M059J (cell line): ENCODE measurements around the gene MAN1B1. TPM values are rescaled to one million over a fixed set of nuclear protein-coding genes. Genes with fewer than 3 reads are reported as not detected.
A peak's percentile ranks its signal among the peaks of the same experiment; 100 is the strongest.

Experiments used
- DNase-seq: peaks from one replicate; pipeline ENCODE4 v3.0.0-alpha.2; 2012; ENCODE audit warnings: low read depth
- total RNA-seq: library from RNA; depleted of rRNA; stranded (reverse); fragments of >200 nt; shearing (Covaris generic); gene quantifications from 2 replicates; pipeline ENCODE4 v1.2.3, GENCODE V29; 2014; rRNA removed

The MAN1B1 gene
- 86.8 and 145 TPM in 2 replicates for total RNA-seq

DNA sequence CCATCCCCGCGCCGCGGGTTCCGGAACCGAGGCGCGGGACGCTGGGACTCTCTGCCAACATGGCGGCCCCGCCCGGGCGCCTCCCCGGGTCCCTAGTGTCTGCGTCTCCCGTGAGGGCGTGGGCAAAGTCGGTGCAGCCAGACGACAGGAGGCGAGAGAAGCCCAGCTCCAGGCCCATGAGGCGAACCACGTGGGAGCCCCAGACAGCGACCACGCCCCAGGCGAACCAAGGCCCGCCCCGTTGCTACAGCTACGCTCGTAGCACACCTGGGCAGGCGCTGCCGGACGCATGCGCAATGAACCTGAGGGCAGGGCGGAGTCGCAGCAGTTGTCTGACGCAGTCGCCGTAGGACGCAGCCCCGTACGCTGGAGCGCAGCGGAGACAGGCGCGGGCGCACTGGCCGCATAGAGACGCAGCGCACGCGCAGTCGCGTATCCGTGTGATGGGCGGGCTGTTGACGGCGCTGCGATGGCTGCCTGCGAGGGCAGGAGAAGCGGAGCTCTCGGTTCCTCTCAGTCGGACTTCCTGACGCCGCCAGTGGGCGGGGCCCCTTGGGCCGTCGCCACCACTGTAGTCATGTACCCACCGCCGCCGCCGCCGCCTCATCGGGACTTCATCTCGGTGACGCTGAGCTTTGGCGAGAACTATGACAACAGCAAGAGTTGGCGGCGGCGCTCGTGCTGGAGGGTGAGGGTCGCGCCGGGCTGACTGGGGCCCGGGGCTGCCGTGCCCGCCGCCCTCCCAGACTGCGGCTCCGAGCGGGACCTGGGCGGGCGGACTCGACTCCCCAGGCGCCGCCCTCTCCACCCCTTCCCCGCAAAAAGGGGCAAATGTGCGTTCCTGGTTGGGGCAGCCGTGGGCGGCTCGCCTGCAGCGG, at the start of gene MAN1B1:
Gene MAN1B1, plus strand, starts transcription at position 455 of the 878 bp plus-strand sequence. Its CDS starts 15 bp downstream, at position 470.
- peak; percentile 99 for DNase-seq

DNA sequence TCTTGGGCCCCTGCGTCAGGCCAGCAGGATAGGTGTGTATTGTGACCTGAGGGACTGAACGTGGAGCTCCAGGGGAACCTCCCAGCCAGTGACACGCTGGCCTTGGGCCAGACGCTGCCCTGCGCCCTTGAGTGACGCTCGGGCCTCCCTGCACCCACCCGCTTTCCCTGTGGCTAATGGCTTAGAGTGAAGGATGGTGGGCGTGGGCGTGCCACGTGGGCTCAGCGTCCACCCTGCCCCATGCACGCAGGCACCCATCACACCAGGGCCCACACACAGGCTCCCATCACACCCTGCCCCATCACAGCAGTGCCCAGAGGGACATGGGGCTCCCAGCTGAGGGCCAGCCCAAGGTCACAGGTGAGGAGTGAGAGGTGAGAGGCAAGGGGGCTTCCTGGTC, 49.8 kb upstream of the MAN1B1 start:
- DNase-seq = no peak

DNA sequence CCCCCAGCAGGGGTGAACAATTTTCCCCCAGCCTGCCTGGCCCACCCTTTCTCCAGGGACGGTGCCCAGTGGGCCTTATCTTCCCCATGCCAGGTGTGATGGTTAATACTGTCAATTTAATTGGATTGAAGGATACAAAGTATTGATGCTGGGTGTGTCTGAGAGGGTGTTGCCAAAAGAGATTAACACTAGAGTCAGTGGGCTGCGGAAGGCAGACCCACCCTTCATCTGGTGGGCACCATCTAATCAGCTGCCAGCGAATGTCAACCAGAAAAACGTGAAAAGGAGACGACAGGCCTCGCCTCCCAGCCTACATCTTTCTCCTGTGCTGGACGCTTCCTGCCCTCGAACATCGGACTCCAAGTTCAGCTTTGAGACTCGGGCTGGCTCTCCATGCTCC, 49.3 kb upstream of the MAN1B1 start:
- no peak for DNase-seq

DNA sequence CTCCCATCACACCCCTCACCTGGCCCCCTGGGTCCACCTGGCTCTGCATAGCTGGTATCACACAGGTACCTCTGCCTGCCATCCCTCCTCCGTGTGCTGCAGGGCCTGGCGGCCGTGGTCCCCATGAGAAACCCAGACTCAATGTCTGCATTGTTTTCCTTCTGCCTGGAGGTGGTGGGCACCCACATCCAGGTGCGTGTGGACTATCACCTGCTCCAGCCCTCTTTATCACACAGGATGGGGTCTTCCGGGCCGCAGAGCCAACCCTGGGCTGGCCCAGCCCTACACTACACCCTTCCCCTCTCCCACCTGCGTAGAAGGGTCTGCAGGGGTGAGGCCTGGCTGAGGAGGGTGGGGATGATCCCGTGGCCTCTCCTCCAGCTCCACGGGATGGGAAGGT, 47.9 kb upstream of the MAN1B1 start:
- DNase-seq = no peak

DNA sequence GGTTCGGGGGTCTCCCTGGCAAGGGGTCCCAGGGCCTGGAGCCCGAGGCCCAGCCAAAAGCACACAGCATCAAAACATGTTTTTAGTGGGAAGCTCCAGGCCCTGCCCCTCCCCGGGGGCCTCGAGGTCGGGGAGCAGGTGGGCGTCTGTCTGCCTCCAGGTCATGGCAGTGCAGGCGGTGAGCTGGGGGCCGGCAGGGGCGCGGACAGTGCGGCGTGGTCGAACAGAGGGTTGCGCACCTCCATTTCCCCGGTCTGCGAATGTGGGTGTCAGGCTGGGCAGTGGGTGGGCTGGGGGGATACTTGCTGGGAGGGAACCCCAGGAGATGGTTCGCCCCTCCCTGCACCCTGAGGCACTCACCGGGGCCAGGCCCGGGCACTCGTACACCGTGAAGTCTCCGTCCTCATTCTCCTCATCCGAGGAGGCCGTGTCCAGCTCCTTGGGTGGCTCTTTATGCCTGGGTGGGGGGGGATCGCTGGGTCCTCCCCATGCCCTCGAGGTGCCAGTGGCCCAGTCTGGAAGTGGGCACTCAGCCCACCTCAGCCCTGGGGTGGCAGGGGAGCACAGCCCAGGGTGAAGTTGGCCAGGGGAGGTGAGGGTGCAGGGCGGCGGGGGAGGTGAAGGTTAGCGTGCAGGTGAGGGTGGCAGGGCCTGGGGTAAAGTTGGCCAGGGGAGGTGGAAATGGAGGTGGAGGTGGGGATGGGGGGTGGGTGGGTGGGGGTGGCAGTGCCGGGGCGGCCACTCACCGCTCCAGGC, 47.0 kb upstream of the MAN1B1 start:
- no peak for DNase-seq

DNA sequence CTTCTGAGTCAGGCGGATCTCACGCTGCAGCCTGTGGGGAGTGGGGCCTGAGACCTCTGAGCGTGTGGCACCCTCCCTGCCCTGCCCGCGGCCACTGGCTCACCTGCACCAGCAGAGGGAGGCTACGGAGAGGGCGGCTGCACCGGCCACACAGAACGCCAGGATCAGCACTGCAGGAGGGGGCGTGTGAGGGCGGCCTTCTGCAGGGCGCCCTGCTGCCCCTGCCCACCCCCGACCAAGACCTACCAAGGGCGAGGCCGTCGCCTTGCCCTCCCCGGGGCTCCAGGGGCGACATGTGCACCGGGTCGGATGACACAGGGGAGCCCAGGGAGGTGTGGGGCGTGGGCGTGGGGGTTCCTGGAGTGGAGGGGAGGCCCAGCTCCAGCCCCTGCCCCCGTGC, 46.2 kb upstream of the MAN1B1 start:
- DNase-seq = no peak

DNA sequence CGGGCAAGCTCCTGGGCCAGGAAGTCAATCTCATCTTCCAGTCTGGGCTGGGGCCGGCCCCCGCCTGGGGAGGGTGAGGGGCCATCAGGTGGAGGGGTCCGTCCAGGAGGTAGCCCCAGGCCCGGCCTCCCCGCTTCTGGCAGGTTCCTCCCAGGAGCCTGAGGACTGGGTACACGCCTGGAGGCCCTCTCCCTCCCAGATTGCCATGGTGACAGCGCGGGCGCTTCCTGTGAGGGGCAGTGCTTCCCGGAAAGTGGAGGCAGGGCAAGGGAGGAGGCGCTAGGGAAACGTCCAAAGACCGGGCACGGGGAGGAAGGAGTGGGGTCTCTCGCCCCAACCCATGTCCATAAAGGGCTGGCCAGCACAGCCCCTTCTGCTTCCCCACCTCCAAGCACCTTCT, 45.7 kb upstream of the MAN1B1 start:
- no peak for DNase-seq

DNA sequence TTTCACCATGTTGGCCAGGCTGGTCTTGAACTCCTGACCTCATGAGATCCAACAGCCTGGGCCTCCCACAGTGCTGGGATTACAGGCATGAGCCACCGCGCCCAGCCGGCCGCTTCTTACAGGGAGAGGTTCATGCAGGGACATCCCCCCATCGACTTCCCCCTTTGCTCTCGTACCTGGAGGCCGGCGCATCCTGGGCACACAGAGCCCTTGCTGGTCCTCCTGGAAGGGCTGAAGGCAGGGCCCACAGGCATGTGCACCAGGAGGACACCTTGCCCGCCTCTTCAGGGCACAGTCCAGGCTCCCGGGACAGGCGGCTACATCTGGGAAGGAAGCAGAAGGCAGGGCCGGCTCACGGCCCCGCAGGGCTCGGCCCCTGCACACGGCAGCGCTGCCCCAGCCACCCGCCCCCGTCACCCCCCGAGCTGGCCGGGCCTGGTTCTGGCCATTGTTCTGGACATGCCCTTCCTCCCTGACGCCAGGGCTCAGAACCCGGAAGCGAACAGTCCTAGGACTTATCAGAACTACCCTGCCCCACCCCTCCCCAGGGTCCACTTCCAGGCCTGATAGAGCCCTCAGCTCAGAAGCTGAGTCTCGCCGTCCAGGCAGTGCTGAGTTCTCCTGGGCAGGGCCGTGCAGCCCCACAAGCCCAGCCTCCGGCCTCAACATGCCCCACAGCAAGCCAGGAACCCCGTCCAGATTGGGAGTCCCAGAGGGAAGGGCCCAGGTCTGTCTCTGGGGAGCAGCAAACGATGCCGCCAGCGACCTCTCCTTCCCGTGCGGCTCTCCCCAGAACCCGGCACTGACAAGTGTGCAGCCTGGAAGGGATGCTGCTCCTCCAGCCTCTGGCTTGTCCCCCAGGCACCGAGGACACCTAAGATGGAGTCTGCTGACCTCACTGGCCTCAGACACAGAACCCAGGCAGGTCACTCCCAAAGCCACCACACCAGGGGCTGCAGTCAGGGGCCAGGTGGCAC, 43.7 kb upstream of the MAN1B1 start:
- DNase-seq = no peak

DNA sequence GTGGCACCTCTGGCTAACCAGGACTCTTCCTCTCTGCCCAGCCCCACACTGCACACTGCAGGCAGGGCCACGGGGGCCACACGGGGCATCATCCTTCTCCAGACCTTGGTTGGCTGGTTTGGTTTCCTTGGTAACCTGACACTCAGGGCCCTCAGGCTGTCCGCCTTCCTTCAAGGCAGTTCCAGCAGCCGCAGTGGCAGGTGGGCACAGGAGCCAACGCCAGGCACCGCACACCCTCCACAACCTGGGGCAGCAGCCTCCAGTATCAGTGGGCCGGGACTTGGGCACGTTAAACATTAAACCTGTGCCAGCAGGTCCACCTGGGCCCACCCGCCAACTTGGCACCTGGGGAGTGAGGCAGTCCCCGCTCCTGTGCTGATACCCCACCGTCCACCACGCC, 42.7 kb upstream of the MAN1B1 start:
- no peak for DNase-seq

DNA sequence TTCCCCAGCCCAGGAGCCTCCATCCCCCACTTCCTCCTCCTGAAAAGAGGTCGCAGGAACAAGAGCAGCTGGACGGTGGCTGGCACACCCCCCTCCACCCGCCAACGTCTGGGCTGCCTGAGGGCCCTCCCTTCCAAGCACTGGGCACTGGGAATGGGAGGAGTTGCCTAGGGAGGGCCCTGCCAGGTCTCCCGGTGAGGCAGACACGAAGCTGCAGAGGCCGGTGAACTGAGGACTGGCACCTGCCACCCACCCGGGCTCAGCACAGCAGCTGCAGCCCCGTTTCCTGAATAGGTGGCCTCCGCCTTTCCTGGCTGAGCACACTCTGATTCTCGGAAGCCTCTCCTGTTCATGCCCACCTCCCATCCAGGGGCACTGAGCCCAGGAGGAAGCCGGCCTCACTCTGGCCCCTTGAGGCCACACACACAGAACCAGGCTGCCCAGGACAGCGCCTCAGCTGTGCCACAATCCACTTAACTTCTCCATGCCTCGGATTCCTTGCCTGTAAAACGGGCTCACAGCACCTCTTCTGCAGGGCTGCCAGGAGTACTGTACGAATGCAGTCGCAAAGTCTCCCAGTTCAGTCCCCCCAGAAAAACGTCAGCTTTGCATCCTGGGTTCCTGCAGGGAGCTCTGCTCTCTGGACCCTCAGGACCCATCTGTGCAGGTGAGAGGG, 42.1 kb upstream of the MAN1B1 start:
- peak; percentile 52 for DNase-seq

DNA sequence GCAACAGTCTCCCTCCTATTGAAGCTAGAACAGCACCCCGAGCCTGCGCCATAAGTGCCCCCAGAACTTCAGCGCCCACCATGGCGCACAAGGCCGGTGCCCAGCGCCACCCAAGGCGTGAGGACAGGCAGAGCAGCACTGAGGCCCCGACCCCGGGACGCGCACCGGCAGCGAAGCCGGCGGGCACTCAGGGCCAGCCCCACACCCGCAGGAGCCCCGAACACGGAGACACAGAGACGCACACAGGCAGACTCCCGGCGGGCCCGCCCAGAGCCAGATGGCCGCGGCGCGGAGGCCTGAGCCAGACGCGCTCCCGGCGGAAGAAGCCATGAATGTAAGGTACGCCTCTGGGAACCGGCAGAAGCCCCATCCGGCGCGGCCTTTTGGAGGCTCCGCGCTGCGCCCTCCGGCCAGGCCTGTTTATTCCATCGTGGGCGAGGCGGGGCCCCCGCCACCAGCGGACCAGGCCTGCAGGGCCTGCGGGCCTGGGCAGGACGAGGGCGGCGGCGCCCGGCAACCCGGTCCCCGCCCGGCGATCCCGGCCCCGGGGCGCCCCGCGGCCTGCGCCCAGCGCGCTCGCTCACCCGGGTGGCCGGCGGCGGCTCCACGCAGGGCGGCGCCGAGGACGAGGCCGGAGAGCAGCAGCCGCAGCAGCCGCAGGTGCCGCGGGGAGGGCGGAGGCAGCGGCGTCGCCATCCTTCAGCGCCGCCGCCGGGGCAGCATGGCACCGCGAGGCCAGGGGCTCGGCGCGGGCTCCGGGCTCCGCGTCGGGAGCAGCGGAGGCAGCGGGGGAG, 41.3 kb upstream of the MAN1B1 start:
- peak; percentile 57 for DNase-seq

DNA sequence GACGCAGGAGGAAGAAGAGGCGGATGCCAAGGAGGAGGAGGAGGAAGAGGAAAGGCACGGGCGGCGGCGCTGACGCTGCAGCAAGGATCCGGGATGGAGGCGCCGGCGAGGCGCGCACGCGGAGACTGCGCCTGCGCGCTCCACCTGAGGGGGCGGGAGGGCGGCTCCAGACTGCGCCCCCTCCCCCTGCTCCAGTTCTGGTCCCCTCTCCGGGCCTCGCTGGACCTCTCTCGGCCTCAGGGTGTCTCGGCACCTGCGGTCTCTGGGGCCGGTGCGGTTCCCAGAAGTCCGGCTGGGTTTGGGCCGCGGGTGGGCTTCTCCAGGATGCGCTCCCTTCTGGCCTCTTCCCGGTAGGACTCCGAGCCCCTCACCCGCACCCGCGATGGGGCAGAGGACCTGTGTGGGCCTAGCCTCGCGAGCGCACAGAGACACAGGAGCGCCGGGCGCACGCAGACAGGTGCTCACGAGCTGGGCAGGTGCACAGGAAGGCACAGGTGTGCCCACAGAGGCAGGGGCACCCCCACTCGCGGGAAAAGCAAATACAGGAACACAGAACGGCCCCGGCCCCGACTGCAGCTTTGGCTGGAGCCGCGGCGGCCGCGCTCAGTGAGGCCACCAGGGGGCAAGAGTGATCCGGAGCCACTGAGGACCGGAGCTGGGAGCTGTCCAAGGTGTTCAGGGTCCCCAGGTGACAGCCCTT, 40.5 kb upstream of the MAN1B1 start, which contains the start of gene NPDC1:
Gene NPDC1, minus strand, starts transcription at position 90 of the 700 bp plus-strand sequence. CDS start 188 bp downstream, outside the sequence.
- peak; percentile 72 for DNase-seq

DNA sequence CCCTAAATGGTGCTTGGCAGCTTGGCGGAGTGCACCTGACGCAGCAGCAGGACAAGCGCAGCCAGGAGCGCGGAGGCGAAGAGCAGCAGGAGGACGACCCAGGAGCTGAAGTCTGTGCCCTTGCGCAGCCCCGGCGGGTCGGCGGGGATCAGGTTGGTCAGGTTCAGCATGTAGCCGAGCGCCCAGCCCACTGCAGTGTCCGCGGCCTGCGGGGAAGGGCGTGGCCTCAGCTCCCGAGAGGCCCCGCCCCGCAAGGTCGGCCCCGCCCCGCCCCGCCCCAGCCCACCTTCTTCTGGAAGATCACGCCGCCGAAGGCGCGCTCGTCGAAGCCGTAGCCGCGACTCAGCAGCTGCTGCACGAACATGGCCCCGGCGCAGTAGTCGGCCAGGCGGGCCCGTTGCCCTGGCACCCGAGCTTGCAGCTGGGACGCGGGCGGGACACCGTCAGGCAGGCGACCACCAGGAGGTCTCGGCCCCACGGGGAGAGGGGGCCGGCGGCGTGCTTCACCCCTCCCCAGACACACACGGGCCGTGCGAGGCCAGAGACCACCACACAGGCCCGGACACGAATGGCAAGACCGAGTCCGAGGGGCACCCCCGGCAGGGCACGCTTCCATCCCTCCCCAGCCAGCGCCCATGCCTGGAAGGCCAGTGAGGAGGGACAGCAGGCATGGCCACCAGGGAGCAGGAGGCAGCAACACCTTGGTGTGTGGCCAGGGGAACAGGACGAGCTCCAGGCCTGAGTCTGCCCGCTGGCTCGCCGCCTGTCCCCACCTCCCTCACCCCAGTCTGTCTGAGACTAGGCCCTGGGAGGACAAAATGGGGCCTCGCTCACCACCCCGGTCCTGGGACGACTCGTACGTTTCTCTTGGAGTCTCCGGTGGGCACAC, 37.9 kb upstream of the MAN1B1 start:
- DNase-seq = peak; percentile 35

DNA sequence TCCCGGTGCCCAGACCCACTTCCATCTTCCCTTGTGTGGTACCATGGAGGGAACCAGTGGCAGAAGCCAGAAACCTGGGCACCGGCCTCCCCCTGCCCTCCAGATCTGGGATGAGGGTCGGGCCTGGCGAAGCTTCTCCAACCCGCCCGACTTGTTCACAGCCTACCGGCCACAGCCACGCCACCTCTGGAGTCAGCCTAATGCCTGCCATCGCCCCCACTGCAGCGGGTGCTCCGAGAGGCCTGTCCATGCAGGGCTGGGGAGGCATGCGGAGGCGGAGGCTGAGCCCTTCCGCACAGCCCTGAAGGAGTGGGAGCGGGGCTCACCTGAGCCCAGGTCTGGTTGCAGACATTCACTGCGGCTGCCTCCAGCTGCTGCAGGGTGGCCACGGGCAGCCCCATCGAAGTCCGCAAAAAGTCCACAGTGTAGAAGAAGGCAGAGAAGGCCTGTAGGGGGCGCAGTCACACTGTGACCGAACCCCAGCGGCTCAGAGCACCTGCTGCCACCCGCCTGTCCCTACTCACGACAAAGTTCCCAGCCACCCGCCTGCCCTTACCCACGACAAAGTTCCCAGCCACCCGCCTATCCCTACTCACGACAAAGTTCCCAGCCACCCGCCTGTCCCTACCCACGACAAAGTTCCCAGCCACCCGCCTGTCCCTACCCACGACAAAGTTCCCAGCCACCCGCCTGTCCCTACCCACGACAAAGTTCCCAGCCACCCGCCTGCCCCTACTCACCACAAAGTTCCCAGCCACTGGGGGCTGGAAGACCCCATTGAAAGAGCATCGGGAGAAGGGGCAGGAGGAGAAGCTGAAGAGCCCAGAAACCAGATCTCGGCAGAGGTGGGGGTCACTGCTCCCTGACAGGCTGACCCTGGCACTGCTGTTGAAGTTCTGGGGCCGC, 37.0 kb upstream of the MAN1B1 start:
- DNase-seq = peak; percentile 44

DNA sequence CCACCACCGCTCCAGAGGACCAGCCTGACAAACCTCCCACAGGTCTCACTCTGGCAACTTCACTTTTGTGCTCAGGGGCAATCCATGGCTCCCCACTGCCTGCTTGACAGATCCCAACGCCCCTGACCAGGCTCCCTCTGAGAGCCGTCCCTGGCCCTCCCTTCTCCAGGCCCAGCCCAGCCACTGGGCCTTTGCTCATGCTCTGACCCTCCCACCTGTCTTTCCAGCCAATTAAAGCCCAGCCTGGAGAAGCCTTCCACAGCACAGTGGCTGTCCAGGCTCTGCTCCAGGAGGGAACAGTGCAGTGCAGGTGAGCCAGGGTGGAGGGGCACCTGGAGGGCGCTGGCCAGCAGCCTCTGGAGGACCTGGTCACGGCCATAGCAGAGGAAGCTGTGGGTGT, 36.2 kb upstream of the MAN1B1 start:
- DNase-seq = peak; percentile 28

DNA sequence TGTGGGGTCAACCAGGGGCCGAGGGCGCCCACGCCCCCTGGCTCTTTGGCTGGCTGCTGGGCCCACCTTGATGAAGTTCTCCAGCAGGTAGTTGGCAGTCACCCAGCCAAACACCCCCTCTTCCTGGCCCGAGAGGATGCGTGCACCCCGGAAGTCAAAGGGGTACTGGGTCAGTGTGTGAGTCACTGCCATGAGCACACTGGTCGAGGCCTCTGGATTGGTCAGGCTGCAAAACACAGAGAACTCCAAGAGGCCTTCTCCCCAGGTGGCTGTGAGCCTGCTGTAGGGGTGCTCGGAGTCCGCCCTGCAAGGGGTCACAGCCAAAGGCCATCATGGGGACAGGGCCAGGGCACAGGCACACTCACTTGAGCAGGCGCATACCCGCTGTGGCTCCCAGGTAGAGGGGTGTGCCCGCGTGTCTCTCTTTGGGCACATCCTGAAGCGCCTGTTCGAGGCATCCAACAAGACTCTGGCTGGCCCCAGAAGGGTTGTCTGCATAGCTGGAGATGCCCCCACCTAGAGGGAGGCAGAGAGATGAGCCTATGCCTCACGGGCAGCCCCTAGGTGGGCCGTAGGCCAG, 35.5 kb upstream of the MAN1B1 start:
- DNase-seq = no peak

DNA sequence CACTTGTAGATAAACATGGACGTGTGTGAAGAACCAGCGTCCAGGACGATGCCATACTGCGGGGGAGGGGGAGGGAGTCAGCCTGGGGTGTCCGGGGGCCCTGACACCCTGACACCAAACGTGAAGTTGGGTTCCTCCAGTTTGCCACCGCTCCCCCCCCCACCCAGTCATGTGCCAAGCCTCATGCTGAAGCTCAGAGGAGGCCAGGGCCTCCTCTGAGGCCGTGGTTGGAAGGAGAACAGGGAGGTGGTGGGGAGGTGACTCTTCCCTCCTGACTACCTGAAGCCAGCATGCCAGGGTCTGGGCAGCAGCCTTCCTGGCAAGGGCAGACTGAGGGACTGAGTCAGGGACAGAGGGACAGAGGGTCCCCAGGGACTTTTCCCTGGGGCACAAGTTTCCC, 34.5 kb upstream of the MAN1B1 start:
- DNase-seq = no peak
